RPMI7951 (cell line): ENCODE data around the gene GRID1. TPM values are rescaled to one million over a fixed set of nuclear protein-coding genes. Genes with fewer than 3 reads are reported as not detected.
A peak's percentile ranks its signal among the peaks of the same experiment; 100 is the strongest.
"Not testable (repeated sequence)": the region's sequence is repeated elsewhere in the genome, so short reads cannot be mapped to it uniquely, and the experiment has no call there.

Experiments
- DNase-seq: peaks from one replicate; pipeline ENCODE4 v3.0.0-alpha.2; 2012; ENCODE audit warnings: low read depth
- total RNA-seq: library from RNA; depleted of rRNA; stranded (reverse); fragments of >200 nt; shearing (Covaris generic); gene quantifications from 2 replicates; pipeline ENCODE4 v1.2.3, GENCODE V29; 2014

GRID1 gene
- total RNA-seq, 1 experiment from 2014 or later: not detected

- DNase-seq: no peak
These were observed 25.6 kb upstream of the GRID1 start for GRCh38 chr10:86391986-86392722.

- no peak for DNase-seq
These were observed 24.7 kb upstream of the GRID1 start for GRCh38 chr10:86391236-86391840.

- no peak for DNase-seq
These were observed 23.9 kb upstream of the GRID1 start for GRCh38 chr10:86390337-86391120.

- DNase-seq: no peak
These were observed 23.0 kb upstream of the GRID1 start for GRCh38 chr10:86389441-86390193.

- DNase-seq: not testable (repeated sequence)
These were observed 22.5 kb upstream of the GRID1 start for GRCh38 chr10:86389109-86389440.

- DNase-seq: no peak
These were observed 21.6 kb upstream of the GRID1 start for GRCh38 chr10:86388119-86388704.

- no peak for DNase-seq
These were observed 20.7 kb upstream of the GRID1 start for GRCh38 chr10:86387178-86387794.

- no peak for DNase-seq
These were observed 19.2 kb upstream of the GRID1 start for GRCh38 chr10:86385806-86386205.

GRCh38 chr10:86377797-86378146, 11.2 kb upstream of the GRID1 start:
- no peak for DNase-seq

- peak; percentile 33 for DNase-seq
These were observed 10.5 kb upstream of the GRID1 start for GRCh38 chr10:86376852-86377796.

GRCh38 chr10:86376403-86376802, 9.8 kb upstream of the GRID1 start:
- DNase-seq: no peak

GRCh38 chr10:86375204-86375603, 8.6 kb upstream of the GRID1 start:
- no peak for DNase-seq

- no peak for DNase-seq
These were observed 8.1 kb upstream of the GRID1 start for GRCh38 chr10:86374664-86375063.

GRCh38 chr10:86373828-86374227, 7.2 kb upstream of the GRID1 start:
- DNase-seq: no peak

- DNase-seq: no peak
These were observed 6.7 kb upstream of the GRID1 start for GRCh38 chr10:86373251-86373650.

GRCh38 chr10:86372784-86373239, 6.2 kb upstream of the GRID1 start:
- DNase-seq: no peak

GRCh38 chr10:86372119-86372783, 5.7 kb upstream of the GRID1 start:
- no peak for DNase-seq

GRCh38 chr10:86371691-86372090, 5.1 kb upstream of the GRID1 start:
- DNase-seq: no peak

GRCh38 chr10:86371116-86371515, 4.5 kb upstream of the GRID1 start:
- no peak for DNase-seq
